WTC11 (cell line): Measurements from ENCODE around the gene CYP11A1.

ENCODE experiments used
- ATF2 ChIP-seq: sonication (generic); formaldehyde crosslinking; IDR thresholded peaks from 2 replicates; pipeline ENCODE4 v1.8.1; 2022; ENCODE audit warnings: low read depth, missing genetic modification reagents, borderline replicate concordance
- CTCF ChIP-seq: fragments of 200-600 bp; IDR thresholded peaks from 2 replicates; pipeline ENCODE4 v1.8.0; 2022; ENCODE audit warnings: antibody characterized with exemption
- E2F5 ChIP-seq: sonication (generic); formaldehyde crosslinking; IDR thresholded peaks from 2 replicates; pipeline ENCODE4 v1.8.1; 2022; ENCODE audit warnings: mild to moderate bottlenecking, moderate library complexity, missing genetic modification reagents
- NFYB ChIP-seq: sonication (generic); formaldehyde crosslinking; conservative IDR thresholded peaks from 2 replicates; pipeline ENCODE4 v1.8.0; 2022; ENCODE audit warnings: low read depth, missing genetic modification reagents
- TEAD4 ChIP-seq: sonication (generic); formaldehyde crosslinking; IDR thresholded peaks from 2 replicates; pipeline ENCODE4 v1.8.0; 2022; ENCODE audit warnings: mild to moderate bottlenecking, missing genetic modification reagents
- ZNF138 ChIP-seq: sonication (generic); formaldehyde crosslinking; conservative IDR thresholded peaks from 2 replicates; pipeline ENCODE4 v1.8.1; 2022; ENCODE audit warnings: mild to moderate bottlenecking, moderate library complexity, missing genetic modification reagents

GRCh38 chr15:74369084-74369745 is 1.8 kb upstream of the CYP11A1 start:
- no peak for TF ChIP-seq ZNF138 (CRISPR knock-in tag)
- no peak for TF ChIP-seq TEAD4 (CRISPR knock-in tag)
- TF ChIP-seq NFYB (CRISPR knock-in tag): no peak
- TF ChIP-seq CTCF: no peak
- no peak for TF ChIP-seq ATF2 (CRISPR knock-in tag)
- no peak for TF ChIP-seq E2F5 (CRISPR knock-in tag)
